ENCODE results near the gene FAM177B.
"Not testable (repeated sequence)": the region's sequence is repeated elsewhere in the genome, so short reads cannot be mapped to it uniquely, and the experiment has no call there.

The FAM177B gene

GRCh38 chr1:222761083-222761482 is 24.1 kb downstream of the FAM177B start:
- no peak for ATAC-seq
- TF ChIP-seq ARNTL (CRISPR knock-in tag; IDR thresholded peaks at IDR 0.05; ENCODE audit: borderline replicate concordance, low read depth) = no peak
- no peak for TF ChIP-seq TCF4 (CRISPR knock-in tag; IDR thresholded peaks at IDR 0.05; ENCODE audit: borderline replicate concordance)
- TF ChIP-seq ZFP30 (CRISPR knock-in tag; IDR thresholded peaks at IDR 0.05) = no peak
- no peak for TF ChIP-seq ESRRG (CRISPR knock-in tag; IDR thresholded peaks at IDR 0.05)
- no peak for TF ChIP-seq RARB (CRISPR knock-in tag; IDR thresholded peaks at IDR 0.05)
- TF ChIP-seq ISL1 (CRISPR knock-in tag; IDR thresholded peaks at IDR 0.05) = no peak
- TF ChIP-seq POU6F1 (CRISPR knock-in tag; IDR thresholded peaks at IDR 0.05; ENCODE audit: borderline replicate concordance, low read depth) = no peak

GRCh38 chr1:222762178-222762577 is 25.2 kb downstream of the FAM177B start:
- not testable (repeated sequence) for ATAC-seq

- no peak for ATAC-seq
- TF ChIP-seq SNAI2 (CRISPR knock-in tag; IDR thresholded peaks at IDR 0.05) = no peak
- TF ChIP-seq TCF4 (CRISPR knock-in tag; IDR thresholded peaks at IDR 0.05; ENCODE audit: borderline replicate concordance) = no peak
- TF ChIP-seq PATZ1 (CRISPR knock-in tag; IDR thresholded peaks at IDR 0.05; ENCODE audit: borderline replicate concordance) = no peak
- TF ChIP-seq CSRNP3 (CRISPR knock-in tag; IDR thresholded peaks at IDR 0.05) = no peak
- TF ChIP-seq ARNTL (CRISPR knock-in tag; IDR thresholded peaks at IDR 0.05; ENCODE audit: borderline replicate concordance, low read depth) = no peak
- TF ChIP-seq BACH2 (CRISPR knock-in tag; IDR thresholded peaks at IDR 0.05; ENCODE audit: borderline replicate concordance) = no peak
- no peak for TF ChIP-seq RARB (CRISPR knock-in tag; IDR thresholded peaks at IDR 0.05)
- no peak for TF ChIP-seq ZC3H10 (CRISPR knock-in tag; IDR thresholded peaks at IDR 0.05)
Observed at GRCh38 chr1:222767152-222767571, 30.2 kb downstream of the FAM177B start.

- ATAC-seq = no peak
- no peak for TF ChIP-seq POU6F1 (CRISPR knock-in tag; IDR thresholded peaks at IDR 0.05; ENCODE audit: borderline replicate concordance, low read depth)
- no peak for TF ChIP-seq ZNF565 (CRISPR knock-in tag; conservative IDR thresholded peaks at IDR 0.05; ENCODE audit: low read depth)
- TF ChIP-seq BACH2 (CRISPR knock-in tag; IDR thresholded peaks at IDR 0.05; ENCODE audit: borderline replicate concordance) = no peak
- TF ChIP-seq PPARA (CRISPR knock-in tag; IDR thresholded peaks at IDR 0.05; ENCODE audit: borderline replicate concordance) = no peak
- TF ChIP-seq ESRRG (CRISPR knock-in tag; IDR thresholded peaks at IDR 0.05) = no peak
- TF ChIP-seq ZFP30 (CRISPR knock-in tag; IDR thresholded peaks at IDR 0.05) = no peak
- no peak for TF ChIP-seq TCF4 (CRISPR knock-in tag; IDR thresholded peaks at IDR 0.05; ENCODE audit: borderline replicate concordance)
- TF ChIP-seq TSHZ2 (CRISPR knock-in tag; IDR thresholded peaks at IDR 0.05) = no peak
- no peak for TF ChIP-seq OSR1 (CRISPR knock-in tag; IDR thresholded peaks at IDR 0.05)
- TF ChIP-seq ARNTL (CRISPR knock-in tag; IDR thresholded peaks at IDR 0.05; ENCODE audit: borderline replicate concordance, low read depth) = no peak
- TF ChIP-seq ZNF70 (CRISPR knock-in tag; IDR thresholded peaks at IDR 0.05) = no peak
- TF ChIP-seq CREB5 (CRISPR knock-in tag; IDR thresholded peaks at IDR 0.05; ENCODE audit: low read depth) = no peak
- no peak for TF ChIP-seq GLIS3 (CRISPR knock-in tag; IDR thresholded peaks at IDR 0.05)
- TF ChIP-seq ZC3H10 (CRISPR knock-in tag; IDR thresholded peaks at IDR 0.05) = no peak
- TF ChIP-seq PATZ1 (CRISPR knock-in tag; IDR thresholded peaks at IDR 0.05; ENCODE audit: borderline replicate concordance) = no peak
- TF ChIP-seq SNAI2 (CRISPR knock-in tag; IDR thresholded peaks at IDR 0.05) = no peak
- TF ChIP-seq CSRNP3 (CRISPR knock-in tag; IDR thresholded peaks at IDR 0.05) = no peak
Observed at GRCh38 chr1:222768592-222768991, 31.6 kb downstream of the FAM177B start.

All from SK-N-SH treated with all-trans-retinoic acid at 6 μM for 48 hours (cell line).